Right lobe of liver (tissue), 6 donors: ENCODE measurements around the gene DHODH. TPM values are rescaled to one million over a fixed set of nuclear protein-coding genes. Genes with fewer than 3 reads are reported as not detected.

Experiments
- ATAC-seq, 4 donors: fragments of 200-7000 bp; cut with Tn5 transposase; one replicate each; pipeline ENCODE4 v1.9.1; 2020; ENCODE audit warnings: mild to moderate bottlenecking in 4 of 4, moderate library complexity in 4 of 4
- DNase-seq, 3 donors: peaks; one replicate each; pipeline ENCODE4 v3.0.0-alpha.2; 2020
- H3K27ac ChIP-seq, 3 donors: fragments of 200-600 bp; one replicate each; pipeline ENCODE4 v1.8.0; 2022
- H3K27me3 ChIP-seq, 2 donors: fragments of 200-600 bp; one replicate each; pipeline ENCODE4 v1.8.0; 2022
- H3K36me3 ChIP-seq, 4 donors: fragments of 200-600 bp; sonication (generic) in 1 of 4; one replicate each; pipeline versions ENCODE4 v1.5.1 to v1.8.0; 2017 to 2022; ENCODE audit warnings: control low read depth in 1 of 4
- H3K4me1 ChIP-seq, 4 donors: fragments of 200-600 bp; sonication (generic) in 1 of 4; one replicate each; pipeline versions ENCODE4 v1.5.1 to v1.8.0; 2017 to 2022; ENCODE audit warnings: control low read depth in 1 of 4
- H3K4me3 ChIP-seq, 3 donors: fragments of 200-600 bp; one replicate each; pipeline ENCODE4 v1.8.0; 2022
- H3K9me3 ChIP-seq, 4 donors: fragments of 200-600 bp; sonication (generic) in 1 of 4; one replicate each; pipeline versions ENCODE4 v1.5.1 to v1.8.0; 2017 to 2022; ENCODE audit warnings: control low read depth in 1 of 4
- POLR2A ChIP-seq: fragments of 450-650 bp; IDR thresholded peaks from one replicate; pipeline ENCODE4 v1.6.1; 2017; ENCODE audit warnings: antibody characterized with exemption, mild to moderate bottlenecking
- WGBS: methylation state at CpG from one replicate; pipeline ENCODE4 v1.1.6; 2018; ENCODE audit warnings: low coverage, low lambda C conversion rate; ENCODE audit not compliant: insufficient coverage; ENCODE audit errors: missing lambda C conversion rate; 5-methylcytosine and 5-hydroxymethylcytosine counted together
- intact Hi-C, 2 donors: fragments of 100-400 bp; cut with DNase I; formaldehyde crosslinking; loops; one replicate each; pipeline versions ENCODE4 v1.11.2 to v1.14.1; 2022
- total RNA-seq, 6 experiments: library from RNA; depleted of rRNA in 2 of 6; stranded (reverse); fragments of >200 nt in 2 of 6; fragmentation: NEBNext Ultra II Directional in 3 of 6; extraction: Animal tissue kit (Norgen Biotek cat#: 25700) in 3 of 6; gene quantifications; one replicate each; pipeline versions ENCODE4 v1.1.0 to v1.2.4, GENCODE V29; 2016 to 2023
- TF ChIP-seq, protein P1 (sequence below), 4 donors: fragments of 200-600 bp in 3 of 4; fragments of 450-650 bp in 1 of 4; IDR thresholded peaks; one replicate each; pipeline versions ENCODE4 v1.5.1 to v1.8.0; 2016 to 2022; ENCODE audit warnings: antibody characterized with exemption in 4 of 4, mild to moderate bottlenecking in 2 of 4
- donor health status: DM: no; HTN: yes; CAD: no.
- donor health status: DM: no; HTN: no; CAD: no.
- donor health status: DM: no; HTN: no; CAD: no.
- donor health status: DM: no; HTN: yes; CAD: no.
- donor health status: DM: no; HTN: yes; CAD: no.

The DHODH gene
- total RNA-seq, 6 experiments from 2014 or later, result 26.7 to 108 (median 74.6) TPM

DNA sequence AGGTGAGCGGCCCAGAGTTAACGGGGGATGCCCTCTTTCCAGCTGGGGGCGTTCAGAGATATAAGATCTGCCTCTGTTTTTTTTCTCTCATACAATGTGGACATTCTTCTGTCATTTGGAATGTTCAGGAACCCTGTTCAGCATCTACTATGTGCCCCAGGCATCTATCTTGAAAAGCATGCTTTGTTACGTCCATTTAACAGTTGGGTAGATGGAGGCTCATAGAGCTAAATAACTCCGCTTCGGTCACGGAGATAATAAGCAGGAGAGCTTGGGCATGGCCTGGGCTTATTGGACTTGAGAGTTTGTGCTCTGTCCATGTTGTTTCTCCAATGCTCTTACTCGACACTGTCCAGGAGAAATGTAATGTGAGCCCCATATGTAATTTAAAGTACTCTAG, 6.1 kb downstream of the DHODH start:
- H3K27ac ChIP-seq, result peak overlapping the region; percentile 82 to 90 (median 89)
- H3K9me3 ChIP-seq, result no peaks in the 10 kb centered on the region
- peak overlapping the region; percentile 38 to 64 (median 64) for H3K4me3 ChIP-seq
- 28% methylated on average over 7 of the region's 8 CpGs for WGBS
- TF ChIP-seq, protein P1, sequence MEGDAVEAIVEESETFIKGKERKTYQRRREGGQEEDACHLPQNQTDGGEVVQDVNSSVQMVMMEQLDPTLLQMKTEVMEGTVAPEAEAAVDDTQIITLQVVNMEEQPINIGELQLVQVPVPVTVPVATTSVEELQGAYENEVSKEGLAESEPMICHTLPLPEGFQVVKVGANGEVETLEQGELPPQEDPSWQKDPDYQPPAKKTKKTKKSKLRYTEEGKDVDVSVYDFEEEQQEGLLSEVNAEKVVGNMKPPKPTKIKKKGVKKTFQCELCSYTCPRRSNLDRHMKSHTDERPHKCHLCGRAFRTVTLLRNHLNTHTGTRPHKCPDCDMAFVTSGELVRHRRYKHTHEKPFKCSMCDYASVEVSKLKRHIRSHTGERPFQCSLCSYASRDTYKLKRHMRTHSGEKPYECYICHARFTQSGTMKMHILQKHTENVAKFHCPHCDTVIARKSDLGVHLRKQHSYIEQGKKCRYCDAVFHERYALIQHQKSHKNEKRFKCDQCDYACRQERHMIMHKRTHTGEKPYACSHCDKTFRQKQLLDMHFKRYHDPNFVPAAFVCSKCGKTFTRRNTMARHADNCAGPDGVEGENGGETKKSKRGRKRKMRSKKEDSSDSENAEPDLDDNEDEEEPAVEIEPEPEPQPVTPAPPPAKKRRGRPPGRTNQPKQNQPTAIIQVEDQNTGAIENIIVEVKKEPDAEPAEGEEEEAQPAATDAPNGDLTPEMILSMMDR (IDR thresholded peaks at IDR 0.05), result peak in 1 of 4 donors; percentile 16
- no peak for TF ChIP-seq POLR2A
- intact Hi-C loops, result no loop called here
- H3K4me1 ChIP-seq, result peaks cover 0 to 57% (median 12%) of the 10 kb centered on the region in 4 donors
- peaks cover 0 to 2% (median under 1%) of the 10 kb centered on the region in 4 donors for H3K36me3 ChIP-seq
- no peaks in the 10 kb centered on the region for H3K27me3 ChIP-seq
- ATAC-seq, result no peak
- no peak for DNase-seq

DNA sequence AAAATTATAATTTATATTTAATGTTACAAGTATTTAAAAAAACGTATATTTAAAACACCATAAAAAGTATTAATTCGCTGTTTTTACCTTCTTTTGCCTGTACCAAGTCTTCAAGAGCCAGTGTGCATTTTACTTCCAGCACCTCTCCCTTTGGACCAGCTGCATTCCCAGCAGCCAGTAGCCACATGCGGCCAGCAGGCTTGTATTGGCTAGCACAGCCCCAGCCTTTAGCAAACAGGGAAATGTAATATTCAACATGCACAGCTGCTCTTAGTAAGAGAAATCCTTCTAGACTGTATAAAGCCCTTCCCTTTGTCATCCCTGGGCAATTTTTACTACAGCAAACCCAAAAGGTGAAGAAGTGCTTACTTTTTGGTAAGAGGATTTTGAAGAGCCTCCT, 6.6 kb downstream of the DHODH start:
- Histone ChIP-seq H3K4me1 (peaks cover 0 to 59% (median 13%) of the 10 kb centered on the region in 4 donors), H3K4me3 (peak overlapping the region; percentile 38 to 64 (median 64)), H3K27me3 (no peaks in the 10 kb centered on the region), H3K27ac (peak overlapping the region; percentile 82 to 90 (median 89)), H3K36me3 (peaks cover 0 to 5% (median under 1%) of the 10 kb centered on the region in 4 donors), H3K9me3 (no peaks in the 10 kb centered on the region)
- TF ChIP-seq, protein P1 (IDR thresholded peaks at IDR 0.05), result peak in 2 of 4 donors; percentile 3 to 7
- no peak for TF ChIP-seq POLR2A
- 19% methylated on average over 3 of the region's 3 CpGs for WGBS
- intact Hi-C loops, result no loop called here
- DNase-seq (no peak), ATAC-seq (peak in 3 of 4 donors; percentile 9 to 34 (median 20))

DNA sequence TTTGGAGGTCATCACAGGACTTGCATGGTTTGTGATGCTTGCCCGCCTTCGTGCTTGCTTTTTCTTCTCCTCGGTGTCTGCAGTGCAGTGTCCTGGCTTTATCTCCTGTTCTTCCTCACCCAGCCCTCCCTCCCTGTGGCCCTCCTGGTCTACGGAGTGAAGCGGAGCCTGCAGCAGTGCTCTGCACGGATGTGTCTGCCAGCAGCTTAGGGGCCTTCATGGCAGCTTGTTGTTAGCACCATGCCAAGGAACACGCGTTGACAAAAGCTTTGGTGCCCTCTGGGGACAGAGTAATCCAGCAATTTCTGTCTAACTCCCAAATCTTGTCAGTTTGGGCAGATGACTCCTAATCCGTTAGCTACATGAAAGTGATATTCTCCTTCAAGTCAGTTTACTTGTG, 9.9 kb downstream of the DHODH start:
- DNase-seq, result peak in 1 of 3 donors; percentile 75

DNA sequence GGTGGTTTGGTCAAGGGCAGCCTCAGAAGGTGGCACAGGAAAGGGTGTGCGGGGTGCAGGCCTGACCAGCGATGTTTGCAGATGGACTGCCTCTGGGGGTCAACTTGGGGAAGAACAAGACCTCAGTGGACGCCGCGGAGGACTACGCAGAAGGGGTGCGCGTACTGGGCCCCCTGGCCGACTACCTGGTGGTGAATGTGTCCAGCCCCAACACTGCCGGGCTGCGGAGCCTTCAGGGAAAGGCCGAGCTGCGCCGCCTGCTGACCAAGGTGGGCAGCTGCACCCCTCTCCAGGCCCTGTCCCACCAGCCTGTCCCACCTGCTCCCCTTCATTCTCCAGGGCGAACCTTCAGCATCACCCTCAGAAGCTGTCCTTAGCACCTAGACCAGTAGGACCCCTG, 12.5 kb downstream of the DHODH start:
- H3K27ac ChIP-seq, result peak overlapping the region in 2 of 3 donors; percentile 14 to 25
- DNase-seq (no peak), ATAC-seq (no peak)
- intact Hi-C loops, result no loop called here
- H3K4me1 ChIP-seq, result peaks cover 0 to 70% (median 23%) of the 10 kb centered on the region in 4 donors
- H3K9me3 ChIP-seq, result no peaks in the 10 kb centered on the region
- peak; percentile 13 for TF ChIP-seq POLR2A
- TF ChIP-seq, protein P1 (IDR thresholded peaks at IDR 0.05), result no peak
- 80% methylated on average over 1 of the region's 15 CpGs for WGBS
- H3K36me3 ChIP-seq, result peaks cover 0 to 51% (median 23%) of the 10 kb centered on the region in 4 donors
- no peak overlapping the region for H3K4me3 ChIP-seq
- no peaks in the 10 kb centered on the region for H3K27me3 ChIP-seq

More for the DNA sequence above, 9.9 kb downstream of the DHODH start:
- intact Hi-C loops, result no loop called here
- peak overlapping the region; percentile 58 to 90 (median 89) for H3K27ac ChIP-seq
- WGBS, result 17% methylated on average over 4 of the region's 9 CpGs
- peak; percentile 1 to 25 (median 8) for ATAC-seq
- TF ChIP-seq, protein P1 (IDR thresholded peaks at IDR 0.05), result peak in 2 of 4 donors; percentile 10 to 22
- TF ChIP-seq POLR2A, result no peak
- peaks cover 0 to 49% (median 14%) of the 10 kb centered on the region in 4 donors for H3K4me1 ChIP-seq
- H3K36me3 ChIP-seq, result peaks cover 0 to 36% (median 18%) of the 10 kb centered on the region in 4 donors
- no peaks in the 10 kb centered on the region for H3K9me3 ChIP-seq
- H3K27me3 ChIP-seq, result no peaks in the 10 kb centered on the region
- H3K4me3 ChIP-seq, result peak overlapping the region in 2 of 3 donors; percentile 15 to 64
